Left lobe of liver (tissue), 2 donors: ENCODE results near the gene DLX5. TPM values are rescaled to one million over a fixed set of nuclear protein-coding genes. Genes with fewer than 3 reads are reported as not detected.

Experiments
- ATAC-seq: fragments of 200-7000 bp; cut with Tn5 transposase; one replicate; pipeline ENCODE4 v1.9.1; 2020; ENCODE audit warnings: mild to moderate bottlenecking, moderate library complexity
- DNase-seq: peaks from one replicate; pipeline ENCODE4 v3.0.0-alpha.2; 2020; ENCODE audit warnings: low spot score
- total RNA-seq: library from RNA; stranded (reverse); gene quantifications from one replicate; pipeline ENCODE4 v1.2.1, GENCODE V29; 2021
- donor health status: DM: no; HTN: no; CAD: no; lungs with moderate emphysema.
- donor health status: DM: no; HTN: yes; CAD: no.

The DLX5 gene
- total RNA-seq, 1 donor from 2014 or later: not detected

DNA sequence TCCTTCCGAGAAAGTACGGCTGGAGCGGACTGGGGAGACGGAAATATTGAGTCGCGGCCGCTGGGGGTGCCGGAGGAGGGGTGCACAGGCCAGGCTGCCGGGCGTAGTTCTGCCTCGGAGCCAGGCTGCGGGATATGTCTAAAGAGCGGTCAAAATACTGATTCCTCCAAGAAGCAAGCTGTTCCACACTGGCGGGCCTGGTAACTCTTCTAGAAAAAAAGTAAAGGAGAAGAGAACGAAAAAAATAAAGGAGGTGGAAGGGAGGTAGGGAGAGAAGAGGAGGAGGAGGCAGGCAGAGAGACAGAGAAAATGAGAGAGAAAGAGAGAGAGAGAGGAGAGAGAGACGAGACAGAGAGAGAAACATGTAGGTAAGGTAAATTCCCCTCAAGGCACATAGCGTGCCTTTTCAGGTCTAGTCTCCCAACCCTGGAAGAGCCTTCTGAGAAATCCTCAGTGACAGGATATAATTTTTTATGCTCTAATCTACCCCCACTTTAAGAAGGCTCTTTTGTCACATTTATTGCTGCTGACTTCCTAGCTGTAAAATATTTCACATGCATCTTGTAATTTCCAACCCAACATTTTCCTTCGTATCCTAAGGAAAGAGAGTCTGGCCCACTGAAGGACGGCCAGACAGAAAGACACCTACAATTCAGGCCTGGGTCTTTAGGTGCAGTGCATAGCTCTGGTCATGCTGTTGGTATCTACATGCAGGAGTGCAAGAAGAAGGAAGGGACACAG lies 5.7 kb downstream of the DLX5 start:
- ATAC-seq (no peak), DNase-seq (no peak)

DNA sequence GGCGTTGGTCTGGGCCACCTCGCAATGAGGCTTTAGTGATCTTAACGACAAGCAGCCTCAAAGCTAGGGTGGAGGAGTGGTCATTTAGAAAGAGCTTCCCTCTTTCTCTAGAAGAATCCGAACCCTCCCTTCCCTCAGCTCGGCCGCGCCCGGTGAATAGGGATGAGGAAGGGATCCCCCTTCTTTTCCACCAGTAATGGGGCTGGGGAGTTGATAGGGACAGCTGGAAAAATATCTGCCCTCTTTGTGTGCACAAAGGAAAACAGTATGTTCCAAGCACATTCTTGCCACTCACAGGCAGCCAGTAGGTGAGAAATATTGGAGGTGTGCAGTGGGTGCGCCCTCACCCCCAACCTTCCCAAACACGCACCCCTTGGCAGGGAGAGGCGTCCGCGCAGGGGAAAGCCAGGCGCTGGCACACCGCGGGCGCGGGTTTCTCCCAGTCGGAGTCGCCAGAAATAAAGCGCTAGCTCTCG lies 6.5 kb downstream of the DLX5 start:
- ATAC-seq: no peak
- DNase-seq: no peak

DNA sequence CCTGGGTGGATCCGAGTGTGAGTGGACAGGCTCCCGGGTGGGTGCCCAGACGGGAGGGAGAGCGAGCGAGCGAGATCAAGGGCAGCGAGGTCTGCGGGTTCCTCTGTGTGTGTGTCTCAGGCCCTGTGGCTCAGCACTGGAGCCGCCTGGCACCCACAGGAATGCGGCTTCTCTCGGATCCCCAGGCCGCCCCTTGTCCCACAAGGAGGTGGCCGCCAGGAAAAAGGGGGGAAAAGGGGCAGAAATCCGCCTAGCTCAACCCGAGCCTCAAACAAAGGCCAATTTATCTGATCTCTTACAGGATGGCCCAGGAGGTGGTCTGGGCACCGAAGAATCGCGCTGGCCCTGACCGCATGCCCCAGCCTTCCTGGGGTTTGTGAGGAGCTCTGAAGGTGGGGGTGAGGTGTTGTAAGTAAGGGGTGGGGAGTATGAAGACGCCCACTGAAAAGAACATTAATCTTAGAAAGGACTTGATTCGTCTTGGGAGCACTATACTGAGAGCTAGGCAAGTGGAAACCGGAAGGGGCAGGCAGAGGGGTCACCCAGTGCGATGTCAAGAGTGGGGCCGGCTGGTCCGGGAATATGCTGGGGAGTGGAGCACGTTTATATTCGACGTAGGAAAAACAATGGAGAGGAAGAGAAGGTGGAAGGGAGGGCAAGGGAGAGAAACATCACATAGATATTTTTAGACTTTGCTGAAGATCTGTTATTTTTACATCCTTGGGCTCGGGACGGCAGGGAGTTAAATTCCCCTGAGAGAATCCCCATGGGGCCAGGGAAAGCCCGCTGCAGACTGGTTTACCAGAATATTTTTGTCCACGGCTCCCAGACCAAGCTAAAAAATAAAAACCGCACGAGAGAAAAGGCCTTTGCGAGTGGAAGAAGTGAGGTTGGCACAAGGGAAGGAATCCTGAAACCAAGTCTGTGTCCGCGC lies 7.2 kb downstream of the DLX5 start:
- no peak for ATAC-seq
- DNase-seq: no peak

DNA sequence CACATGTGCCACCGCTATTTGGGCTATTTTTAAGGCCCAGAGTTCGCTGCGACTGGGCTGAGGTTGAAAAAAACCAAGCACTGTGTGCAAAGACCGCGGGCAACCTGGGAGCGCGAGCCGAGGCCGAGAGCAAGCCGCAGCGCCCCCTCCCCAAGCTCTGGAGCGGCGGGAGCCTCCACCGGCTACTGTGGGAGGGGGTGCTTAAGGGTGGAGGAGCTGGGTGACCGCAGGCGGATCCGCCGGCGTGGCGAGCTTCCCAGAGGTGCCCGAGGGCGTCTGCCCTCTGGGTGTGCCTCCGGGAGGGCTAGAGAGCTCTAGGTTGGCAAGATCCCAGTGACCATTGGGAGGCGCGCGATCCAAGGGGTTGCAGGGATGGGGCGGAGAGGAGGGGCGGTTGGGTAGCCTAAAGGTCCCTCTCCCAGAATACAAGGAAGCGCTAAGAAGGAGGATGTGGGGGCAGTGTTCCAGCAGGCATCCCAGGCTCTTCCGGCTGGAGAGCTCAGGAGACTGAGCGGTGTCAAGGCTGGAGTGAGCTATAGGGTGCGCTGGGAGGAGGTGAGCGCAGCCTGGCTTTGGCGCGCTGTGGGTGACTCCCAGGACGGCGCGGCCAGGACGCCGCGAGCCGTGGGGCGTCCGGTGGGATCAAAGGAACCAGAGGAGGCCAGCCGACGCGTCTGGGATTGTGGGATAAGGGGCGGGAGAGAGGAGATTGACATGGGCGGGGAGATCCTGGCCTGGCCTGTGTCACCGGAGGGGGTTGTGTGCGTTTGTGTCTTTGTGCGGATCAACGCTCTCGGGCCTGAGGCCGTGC lies 8.0 kb downstream of the DLX5 start:
- DNase-seq: no peak
- ATAC-seq: peak; percentile 47

DNA sequence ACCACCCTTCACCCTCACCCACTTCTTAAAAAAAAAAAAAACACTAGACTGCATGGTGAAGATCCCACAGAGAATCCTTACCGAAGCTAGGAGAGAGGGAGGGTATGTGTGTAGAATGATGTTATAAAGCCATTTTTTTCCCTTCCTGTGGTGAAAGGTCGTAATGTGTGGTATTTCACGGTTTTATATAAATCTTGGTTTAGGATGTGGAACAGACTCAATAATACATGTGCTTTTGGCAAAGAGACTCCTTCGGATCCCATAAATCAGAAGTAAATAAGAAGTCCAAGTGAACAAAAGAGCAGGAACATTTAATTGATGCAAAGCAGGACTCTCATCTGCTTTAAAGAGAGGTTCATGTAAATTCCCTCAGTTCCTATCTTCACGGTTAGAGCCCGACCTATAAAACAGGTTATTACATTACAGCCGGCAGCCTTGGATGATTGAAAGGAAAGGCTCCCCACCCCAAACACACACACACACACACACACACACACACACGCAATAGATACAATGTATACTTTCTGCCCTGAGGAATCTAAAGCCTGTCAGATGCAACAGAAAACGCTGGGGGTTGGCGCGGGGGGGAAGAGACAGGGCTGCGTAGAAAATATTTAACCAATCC lies 8.8 kb downstream of the DLX5 start:
- no peak for ATAC-seq

DNA sequence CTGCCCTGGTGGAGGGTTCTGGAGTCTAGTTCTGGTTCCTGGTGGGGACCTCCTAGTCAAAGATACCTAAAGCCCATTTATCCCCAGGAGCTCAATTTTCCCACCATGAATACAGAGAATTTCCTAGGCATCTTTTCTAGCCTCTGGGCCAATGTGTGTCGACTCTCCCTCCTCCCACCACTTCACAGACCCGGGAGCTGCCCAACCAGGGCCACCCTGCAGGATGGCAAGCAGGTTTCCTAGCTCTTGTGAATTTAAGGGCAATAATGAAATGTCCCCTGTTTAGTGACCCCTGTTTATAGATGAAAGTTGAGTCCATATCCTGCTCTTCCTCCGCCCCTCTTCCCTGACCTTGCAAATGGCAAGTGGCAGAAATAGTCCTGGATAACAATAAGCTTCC lies 9.4 kb downstream of the DLX5 start:
- no peak for ATAC-seq

More for the DNA sequence above, 8.8 kb downstream of the DLX5 start:
- no peak for DNase-seq

DNA sequence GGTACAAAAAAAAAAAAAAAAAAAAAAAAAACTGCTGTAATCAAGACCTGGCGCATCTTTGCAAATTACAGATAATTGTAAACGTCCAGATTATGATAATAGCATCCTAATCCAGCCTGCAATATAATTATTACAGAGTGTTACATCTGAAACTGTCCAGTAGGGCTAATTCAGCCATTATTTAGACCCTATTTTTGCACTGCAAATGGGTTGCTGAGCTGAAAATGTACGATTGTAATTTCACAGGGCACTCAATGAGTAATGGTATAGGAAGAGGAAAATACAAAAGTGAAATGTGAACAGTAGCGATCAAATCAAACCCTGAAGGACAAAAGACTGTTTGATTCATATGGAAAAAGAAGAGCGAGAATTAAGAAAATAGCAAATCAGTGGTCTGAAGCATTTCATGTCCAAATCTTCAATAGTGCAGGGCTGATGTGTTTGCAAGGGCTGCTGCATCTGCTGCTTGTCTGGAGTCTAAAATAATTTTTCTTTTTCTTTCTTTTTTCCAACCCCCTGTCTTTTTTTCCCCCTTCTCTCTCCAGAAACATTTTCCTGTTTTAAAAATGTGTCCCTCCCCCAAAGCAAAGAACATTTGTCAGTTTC lies 10.4 kb downstream of the DLX5 start:
- ATAC-seq: no peak
- DNase-seq: no peak

More for the DNA sequence above, 9.4 kb downstream of the DLX5 start:
- no peak for DNase-seq

DNA sequence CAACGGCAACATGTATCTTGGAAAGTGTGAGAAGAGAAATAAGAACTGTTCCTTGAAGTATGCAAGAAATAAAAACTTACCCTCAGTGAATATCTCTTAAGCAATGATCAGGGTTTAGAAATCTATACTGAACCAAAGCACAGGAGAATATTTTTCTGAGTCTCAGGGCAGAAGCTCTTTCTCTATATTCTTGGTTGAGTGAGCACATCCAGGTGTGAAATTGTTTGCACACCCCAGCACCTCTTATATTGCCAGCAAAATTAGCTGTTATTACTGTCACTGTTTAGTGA lies 10.8 kb downstream of the DLX5 start:
- no peak for DNase-seq
- no peak for ATAC-seq

DNA sequence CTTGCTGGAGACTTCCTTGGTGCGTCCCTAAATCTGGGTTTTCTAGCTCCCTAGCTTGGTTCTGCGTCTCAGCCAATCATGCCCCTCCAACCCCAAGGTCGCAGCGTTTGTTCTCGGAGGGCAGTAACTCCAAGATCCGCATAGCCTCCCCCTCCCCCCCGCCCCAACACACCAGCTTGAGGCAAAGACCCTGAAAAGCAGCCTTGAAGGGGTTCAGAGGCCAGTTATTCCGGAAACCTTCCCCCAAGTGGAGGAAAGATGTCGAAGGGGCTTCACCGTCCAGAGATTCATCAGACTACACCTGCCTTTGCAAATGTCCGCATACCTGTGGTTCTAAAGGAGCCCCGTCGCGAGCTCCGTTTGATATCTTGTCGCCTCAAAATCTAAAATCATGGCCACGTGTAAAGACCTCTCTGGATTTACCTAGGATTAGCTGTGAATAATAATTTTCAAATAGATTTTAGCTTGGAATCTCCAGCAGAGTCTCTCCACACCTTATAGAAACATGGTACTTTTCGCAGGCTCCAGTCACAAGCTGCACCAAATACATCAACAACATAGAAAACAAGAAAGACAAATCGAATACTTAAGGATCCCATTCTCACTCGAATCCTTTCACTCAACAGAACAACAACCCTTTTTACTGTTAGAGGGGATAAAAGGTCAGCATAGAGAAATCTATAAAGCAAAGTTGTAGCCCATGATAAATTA lies 11.3 kb downstream of the DLX5 start:
- ATAC-seq (no peak), DNase-seq (no peak)

DNA sequence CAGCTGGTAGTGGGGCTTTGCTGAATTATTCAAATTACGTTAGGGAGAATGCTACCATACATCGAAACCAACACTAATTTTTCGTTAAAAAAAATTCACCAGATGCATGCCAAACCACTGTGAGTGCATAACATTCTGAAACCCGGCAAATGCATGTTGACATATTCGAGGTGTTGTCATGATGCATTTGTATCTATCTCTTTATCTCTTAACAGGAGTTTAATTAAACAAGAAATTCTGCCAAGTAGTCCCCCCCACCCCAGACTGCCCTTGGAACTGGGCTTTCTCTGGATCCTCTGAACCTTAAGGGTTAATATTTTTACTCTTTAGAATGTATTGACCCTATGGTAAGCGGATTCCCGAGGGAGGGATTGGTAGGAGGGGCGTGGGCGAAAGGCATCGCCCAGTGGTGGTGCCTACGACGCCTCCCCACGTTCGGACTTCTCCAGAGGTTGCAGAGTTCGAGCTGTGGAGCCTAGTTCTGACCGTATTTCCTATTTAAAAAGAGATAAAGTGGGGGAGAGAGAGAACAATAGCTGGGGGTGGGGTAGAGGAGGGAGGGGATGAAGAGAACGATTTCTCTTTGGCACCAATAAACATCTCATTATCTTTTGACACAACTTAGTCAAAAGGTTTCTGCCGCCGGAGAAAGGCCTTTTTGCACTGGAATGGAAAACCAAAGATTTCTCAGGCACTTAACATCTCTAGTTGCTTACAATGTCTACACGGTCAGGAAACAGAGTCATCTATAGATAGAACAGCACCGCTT lies 12.1 kb downstream of the DLX5 start:
- ATAC-seq: no peak
- DNase-seq: no peak

DNA sequence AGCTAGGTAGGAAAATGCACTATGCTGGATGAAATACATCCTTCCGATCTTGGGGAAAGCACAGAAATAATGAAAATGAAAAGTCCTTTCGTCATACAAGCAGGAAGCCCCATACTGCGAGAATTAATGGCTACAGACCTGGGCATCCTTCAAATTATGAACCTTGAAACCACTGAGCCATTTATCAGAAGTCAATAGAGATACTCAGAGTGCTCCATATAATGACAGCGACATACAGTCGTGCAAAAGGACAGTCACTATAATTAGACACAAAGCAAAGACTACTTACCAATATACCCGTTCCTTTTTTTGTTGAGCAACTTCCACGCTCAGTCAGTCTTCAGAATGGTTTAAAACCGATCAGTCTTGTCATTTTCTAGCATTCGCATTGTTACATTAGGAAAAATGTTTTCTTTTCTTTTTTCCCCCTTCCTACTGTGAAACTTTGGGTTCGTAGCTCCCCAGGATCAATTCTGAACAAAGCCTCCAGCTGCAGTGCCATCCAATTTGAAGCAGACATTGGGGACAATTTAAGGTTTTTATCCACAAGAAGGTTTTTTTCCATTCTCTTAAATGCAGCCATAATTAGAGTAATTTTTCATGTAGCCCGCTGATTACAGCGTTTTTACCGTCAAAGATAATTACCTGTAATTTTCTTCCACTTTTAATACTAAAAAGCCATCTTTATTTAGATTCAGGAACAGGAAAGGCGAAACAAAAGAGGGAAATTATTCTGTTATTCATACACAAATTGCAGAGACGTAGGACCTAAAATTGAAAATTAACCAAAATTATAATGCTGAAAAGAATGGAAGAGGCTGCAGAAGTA lies 12.9 kb downstream of the DLX5 start:
- DNase-seq (no peak), ATAC-seq (no peak)

DNA sequence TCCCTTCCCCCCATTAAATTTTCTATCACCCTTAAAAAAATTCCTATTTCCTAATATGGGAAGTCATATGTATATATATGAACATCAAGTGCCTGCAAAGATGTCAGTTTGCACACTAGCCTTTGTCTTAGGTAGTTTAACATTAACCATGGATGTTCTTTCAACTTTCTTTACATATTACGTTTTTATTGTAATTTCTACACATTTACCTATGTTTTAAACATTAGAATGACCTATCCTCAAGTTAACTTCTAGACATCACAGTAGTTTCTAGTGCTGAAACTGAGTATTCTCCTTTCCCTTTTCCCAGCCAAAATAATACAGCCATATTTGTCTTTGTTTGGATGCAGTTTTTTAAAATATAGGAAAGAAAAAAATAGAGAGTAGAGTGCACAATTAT lies 13.5 kb downstream of the DLX5 start:
- ATAC-seq: no peak
- DNase-seq: no peak

DNA sequence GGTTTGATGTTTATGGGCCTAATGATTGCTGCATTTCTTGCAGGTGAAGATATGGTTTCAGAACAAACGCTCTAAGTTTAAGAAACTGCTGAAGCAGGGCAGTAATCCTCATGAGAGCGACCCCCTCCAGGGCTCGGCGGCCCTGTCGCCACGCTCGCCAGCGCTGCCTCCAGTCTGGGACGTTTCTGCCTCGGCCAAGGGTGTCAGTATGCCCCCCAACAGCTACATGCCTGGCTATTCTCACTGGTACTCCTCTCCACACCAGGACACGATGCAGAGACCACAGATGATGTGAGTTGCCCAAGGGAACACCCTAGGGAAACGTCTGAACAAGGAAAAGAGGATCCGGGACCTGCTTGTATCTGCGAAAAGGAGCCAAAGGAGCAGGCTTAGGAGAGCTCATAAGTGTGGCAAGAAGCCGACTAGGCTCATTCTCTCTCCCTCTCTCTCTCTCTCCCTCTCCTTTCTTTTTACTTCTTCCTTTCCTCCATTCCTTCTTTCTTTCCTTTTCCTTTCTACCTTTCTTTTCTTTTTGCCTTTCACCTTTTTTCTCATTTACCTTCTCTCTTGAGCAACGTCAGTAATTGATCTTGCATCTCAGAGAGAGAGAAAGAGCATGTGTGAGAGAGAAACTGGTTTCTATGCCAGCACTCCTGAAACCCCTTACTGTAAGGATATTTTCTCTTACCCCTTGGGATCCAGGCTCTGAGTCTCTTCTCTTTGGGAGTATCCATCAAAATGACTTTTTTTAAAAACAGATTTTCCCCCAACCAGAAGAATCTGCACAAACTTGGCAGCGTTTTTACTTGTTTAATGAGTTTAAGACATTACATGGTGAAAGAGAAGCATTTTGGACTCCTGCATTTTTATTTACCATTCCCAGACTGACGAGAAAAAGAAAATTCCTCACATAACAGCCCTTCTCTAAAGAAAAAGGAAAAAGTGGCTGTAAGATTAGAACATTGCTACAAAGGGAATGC lies 14.6 kb downstream of the DLX5 start:
- DNase-seq (no peak), ATAC-seq (no peak)

DNA sequence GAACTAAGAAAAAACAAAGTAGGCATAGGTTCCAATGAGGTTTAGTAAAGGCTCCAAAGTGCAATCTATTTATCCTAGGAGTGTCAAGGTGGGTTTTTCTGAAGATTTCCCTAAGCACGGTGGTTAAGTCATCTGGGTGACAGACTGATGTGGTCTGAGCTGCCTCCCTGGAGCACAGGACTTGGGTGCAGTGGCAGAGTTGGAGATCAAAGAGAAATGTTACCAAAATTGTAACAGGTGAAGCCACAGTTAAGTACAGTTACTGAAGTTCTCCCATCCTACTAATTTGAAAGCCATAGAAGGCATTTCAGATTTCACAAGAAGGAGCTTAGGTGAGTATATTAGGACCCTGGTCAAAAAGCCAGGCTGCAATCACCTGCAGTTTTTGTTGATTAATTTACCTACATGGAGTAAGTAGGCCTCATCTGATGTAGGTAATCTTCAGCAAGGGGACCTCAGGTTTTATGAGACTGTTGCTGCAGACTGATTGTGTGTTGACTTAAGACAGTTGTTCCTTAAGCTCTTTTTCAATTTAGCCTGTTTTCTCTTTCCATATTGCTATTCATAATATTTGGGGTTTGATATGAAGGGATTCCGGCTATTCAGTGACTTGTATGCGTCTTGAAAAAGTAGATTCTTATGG lies 16.2 kb downstream of the DLX5 start:
- no peak for ATAC-seq

DNA sequence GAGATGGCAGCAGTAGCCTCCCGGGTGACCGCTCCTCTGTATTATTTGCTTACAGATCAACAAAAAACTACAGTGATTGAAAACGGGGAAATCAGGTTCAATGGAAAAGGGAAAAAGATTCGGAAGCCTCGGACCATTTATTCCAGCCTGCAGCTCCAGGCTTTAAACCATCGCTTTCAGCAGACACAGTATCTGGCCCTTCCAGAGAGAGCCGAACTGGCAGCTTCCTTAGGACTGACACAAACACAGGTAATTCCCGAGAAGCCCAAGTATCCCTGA lies 17.1 kb downstream of the DLX5 start:
- DNase-seq (no peak), ATAC-seq (no peak)

More for the DNA sequence above, 16.2 kb downstream of the DLX5 start:
- no peak for DNase-seq

DNA sequence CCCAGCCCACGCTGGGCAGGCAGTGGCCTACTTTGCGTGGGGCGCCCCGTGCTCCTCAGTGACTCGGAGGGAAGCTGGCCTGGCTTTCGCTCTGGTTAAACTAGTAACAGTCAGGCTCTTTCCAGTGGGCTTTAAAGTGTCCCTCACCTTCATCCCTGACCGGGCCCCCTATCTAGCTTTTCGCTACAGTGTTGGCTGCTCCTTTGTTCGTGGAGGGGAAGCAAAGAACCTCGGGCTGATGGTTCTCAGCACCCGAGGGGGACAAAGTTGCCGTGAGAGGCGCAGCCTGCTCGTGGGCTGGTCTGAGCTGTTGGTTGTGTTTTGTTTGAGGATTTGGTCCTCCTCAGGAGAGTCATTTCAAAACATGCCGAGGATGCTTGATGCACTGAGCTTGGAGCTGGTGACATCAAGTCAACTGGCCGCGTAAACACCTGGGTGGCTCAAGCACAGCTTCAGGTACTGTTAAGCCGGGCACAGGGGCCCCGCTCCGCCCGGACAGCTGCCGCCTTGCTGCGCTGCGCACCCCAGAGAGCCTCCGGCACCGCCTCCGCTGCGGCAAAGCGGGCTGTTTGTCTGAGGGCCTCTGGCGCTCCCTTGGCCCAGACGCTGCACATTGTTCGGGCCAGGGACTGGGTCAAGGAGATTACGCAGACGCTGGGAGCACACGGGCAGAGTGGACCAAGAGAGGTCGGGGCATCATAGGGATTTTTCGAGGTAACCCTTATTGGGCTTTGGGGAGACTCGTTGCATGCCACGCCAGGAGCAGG lies 17.6 kb downstream of the DLX5 start:
- no peak for ATAC-seq
- no peak for DNase-seq
